OCI-LY1 (cell line): ENCODE data around the gene ARL6IP4.
"Not testable (repeated sequence)": the region's sequence is repeated elsewhere in the genome, so short reads cannot be mapped to it uniquely, and the experiment has no call there.

Source experiments
- H2AFZ ChIP-seq: fragments of 200-600 bp; sonication (generic), shearing (Covaris generic); 2 replicates; pipeline ENCODE4 v1.6.0; 2014; ENCODE audit warnings: antibody characterized with exemption, mild to moderate bottlenecking, low read length
- H3F3A ChIP-seq: fragments of 200-600 bp; sonication (generic), shearing (Covaris generic); 2 replicates; pipeline ENCODE4 v1.6.0; 2014; ENCODE audit warnings: mild to moderate bottlenecking, antibody characterized with exemption, low read length, moderate library complexity; ENCODE audit not compliant: insufficient read depth
- H3K27ac ChIP-seq: fragments of 200-600 bp; sonication (generic); 2 replicates; pipeline ENCODE4 v1.5.1; 2014; ENCODE audit warnings: low read length, mixed run types, mild to moderate bottlenecking, low read depth; ENCODE audit not compliant: poor library complexity, severe bottlenecking
- H3K27me3 ChIP-seq: fragments of 200-600 bp; sonication (generic); 2 replicates; pipeline ENCODE4 v1.6.0; 2014; ENCODE audit warnings: antibody characterized with exemption, mild to moderate bottlenecking, low read length, moderate library complexity; ENCODE audit not compliant: insufficient read depth
- H3K36me3 ChIP-seq: fragments of 200-600 bp; sonication (generic); 2 replicates; pipeline ENCODE4 v1.6.1; 2014; ENCODE audit warnings: mild to moderate bottlenecking, antibody characterized with exemption, low read length, moderate library complexity, mixed read lengths; ENCODE audit not compliant: insufficient read depth
- H3K4me1 ChIP-seq: fragments of 200-600 bp; sonication (generic); 2 replicates; pipeline ENCODE4 v1.5.1; 2014; ENCODE audit warnings: mild to moderate bottlenecking, low read length, moderate library complexity; ENCODE audit not compliant: insufficient read depth, severe bottlenecking
- H3K4me2 ChIP-seq: fragments of 200-600 bp; sonication (generic), shearing (Covaris generic); 2 replicates; pipeline ENCODE4 v1.6.1; 2014; ENCODE audit warnings: low read length
- H3K4me3 ChIP-seq: fragments of 200-600 bp; sonication (generic); 2 replicates; pipeline ENCODE4 v1.5.1; 2014; ENCODE audit warnings: low read length, low read depth, mild to moderate bottlenecking, mixed read lengths; ENCODE audit not compliant: poor library complexity, severe bottlenecking
- H3K79me2 ChIP-seq: fragments of 200-600 bp; shearing (Covaris generic); 2 replicates; pipeline ENCODE4 v1.6.1; 2016; ENCODE audit warnings: mixed run types, low read length, mixed read lengths; ENCODE audit not compliant: insufficient read depth
- H3K9ac ChIP-seq: fragments of 200-600 bp; sonication (generic), shearing (Covaris generic); 2 replicates; pipeline ENCODE4 v1.6.1; 2014; ENCODE audit warnings: mild to moderate bottlenecking, low read length, mixed read lengths
- H3K9me2 ChIP-seq: fragments of 200-600 bp; sonication (generic), shearing (Covaris generic); 2 replicates; pipeline ENCODE4 v1.6.1; 2014; ENCODE audit warnings: low read depth, mild to moderate bottlenecking, low read length, mixed read lengths
- H3K9me3 ChIP-seq: fragments of 200-600 bp; shearing (Covaris generic); 2 replicates; pipeline ENCODE4 v1.6.1; 2014; ENCODE audit warnings: low read length, mixed read lengths
- H4K20me1 ChIP-seq: fragments of 200-600 bp; sonication (generic), shearing (Covaris generic); 2 replicates; pipeline ENCODE4 v1.6.0; 2016; ENCODE audit warnings: mild to moderate bottlenecking, low read length; ENCODE audit not compliant: insufficient read depth
- CTCF ChIP-seq: fragments of 200-600 bp; sonication (generic), shearing (Covaris generic); IDR thresholded peaks from 2 replicates; pipeline ENCODE4 v1.5.1; 2017; ENCODE audit warnings: mild to moderate bottlenecking, antibody characterized with exemption, low read length, moderate library complexity, mixed read lengths
- EZH2 ChIP-seq: fragments of 200-600 bp; sonication (generic), shearing (Covaris generic); IDR thresholded peaks from 2 replicates; pipeline ENCODE4 v1.8.0; 2017; ENCODE audit warnings: borderline replicate concordance, mixed run types, mild to moderate bottlenecking, antibody characterized with exemption, low read length, moderate library complexity, mixed read lengths

Gene ARL6IP4

GRCh38 chr12:122935318-122935717, 45.2 kb upstream of the ARL6IP4 start:
- no peak overlapping the region for H2AFZ ChIP-seq
- H3K27me3 ChIP-seq: no peaks in the 10 kb centered on the region; the same call in 1 of the 2 replicates
- H3K9me2 ChIP-seq: no peaks in the 10 kb centered on the region
- H3K4me2 ChIP-seq: no peak overlapping the region
- no peaks in the 10 kb centered on the region for H3K79me2 ChIP-seq
- no peaks in the 10 kb centered on the region for H3F3A ChIP-seq
- no peak overlapping the region for H3K4me3 ChIP-seq
- no peaks in the 10 kb centered on the region for H3K9me3 ChIP-seq
- H3K36me3 ChIP-seq: no peaks in the 10 kb centered on the region
- no peak overlapping the region for H3K27ac ChIP-seq
- H3K4me1 ChIP-seq: no peaks in the 10 kb centered on the region
- TF ChIP-seq EZH2: no peak
- no peak for TF ChIP-seq CTCF
- H3K9ac ChIP-seq: no peak overlapping the region
- H4K20me1 ChIP-seq: no peaks in the 10 kb centered on the region

DNA sequence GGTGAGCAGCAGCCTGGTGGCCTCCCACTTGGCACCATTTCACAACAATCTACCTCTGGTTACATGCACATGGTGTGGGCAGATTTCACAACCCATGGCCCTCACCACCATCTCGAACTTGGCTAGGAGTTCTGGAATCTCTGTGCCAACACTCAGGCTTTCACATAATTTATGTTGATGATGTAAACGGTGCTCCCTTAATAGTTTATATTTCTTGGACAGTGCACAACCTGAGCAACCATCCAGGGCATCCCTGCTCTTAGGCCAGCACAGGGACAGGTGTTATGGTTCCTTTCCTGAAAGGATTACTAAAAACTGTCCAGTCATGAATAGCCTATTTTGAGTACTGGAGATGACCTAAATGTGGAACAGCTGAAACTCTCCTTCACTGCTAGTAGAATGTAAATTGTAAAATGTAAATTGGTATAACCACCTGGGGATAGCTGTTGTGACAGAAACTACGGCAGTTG, 42.8 kb upstream of the ARL6IP4 start:
- Histone ChIP-seq H4K20me1 (no peaks in the 10 kb centered on the region), H2AFZ (no peak overlapping the region), H3K4me3 (no peak overlapping the region), H3K27ac (no peak overlapping the region), H3K27me3 (no peaks in the 10 kb centered on the region; the same call in 1 of the 2 replicates), H3K4me2 (no peak overlapping the region), H3K9me2 (no peaks in the 10 kb centered on the region), H3K4me1 (no peaks in the 10 kb centered on the region), H3K36me3 (no peaks in the 10 kb centered on the region), H3K9ac (no peak overlapping the region), H3F3A (no peaks in the 10 kb centered on the region), H3K79me2 (no peaks in the 10 kb centered on the region), H3K9me3 (no peaks in the 10 kb centered on the region)
- no peak for TF ChIP-seq CTCF
- no peak for TF ChIP-seq EZH2

DNA sequence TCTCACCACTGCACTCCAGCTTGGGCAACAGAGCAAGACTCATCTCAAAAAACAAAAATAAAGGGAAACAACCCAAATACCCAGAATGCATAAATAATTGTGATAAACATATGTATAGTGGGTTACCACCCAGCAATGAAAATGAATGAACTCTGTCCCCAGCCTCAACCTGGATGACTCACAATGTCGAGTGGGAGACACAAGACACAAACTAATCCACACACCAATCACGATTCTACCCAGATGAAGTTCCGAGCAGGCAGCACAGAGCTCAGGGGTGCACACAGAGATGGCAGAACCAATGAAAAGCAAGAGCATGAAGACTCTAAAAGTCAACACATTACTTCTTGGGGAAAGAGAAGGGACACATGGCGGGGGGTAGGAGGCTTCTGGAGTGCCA, 41.4 kb upstream of the ARL6IP4 start:
- no peak overlapping the region for H3K4me3 ChIP-seq
- no peak overlapping the region for H3K4me2 ChIP-seq
- TF ChIP-seq CTCF (no peak), EZH2 (no peak)
- H3K9ac ChIP-seq: no peak overlapping the region
- no peaks in the 10 kb centered on the region for H3K9me3 ChIP-seq
- no peaks in the 10 kb centered on the region for H3K79me2 ChIP-seq
- no peak overlapping the region for H2AFZ ChIP-seq
- H3K27ac ChIP-seq: no peak overlapping the region
- H3F3A ChIP-seq: no peaks in the 10 kb centered on the region
- H4K20me1 ChIP-seq: no peaks in the 10 kb centered on the region
- H3K36me3 ChIP-seq: no peaks in the 10 kb centered on the region
- H3K9me2 ChIP-seq: no peaks in the 10 kb centered on the region
- no peaks in the 10 kb centered on the region for H3K4me1 ChIP-seq
- no peaks in the 10 kb centered on the region; the same call in 1 of the 2 replicates for H3K27me3 ChIP-seq

DNA sequence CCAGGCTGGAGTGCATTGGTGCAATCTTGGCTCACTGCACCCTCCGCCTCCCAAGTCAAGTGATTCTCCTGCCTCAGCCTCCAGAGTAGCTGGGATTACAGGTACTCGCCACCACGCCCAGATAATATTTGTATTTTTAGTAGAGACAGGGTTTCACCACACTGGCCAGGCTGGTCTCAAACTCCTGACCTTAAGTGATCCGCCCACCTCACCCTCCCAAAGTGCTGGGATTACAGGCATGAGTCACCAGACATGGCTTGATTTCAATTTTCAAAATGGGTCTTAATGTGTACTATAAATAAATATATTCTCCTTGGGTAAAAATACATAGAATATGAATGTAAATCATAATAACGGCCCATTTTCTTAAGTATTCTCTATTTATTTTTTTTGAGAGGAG, 39.1 kb upstream of the ARL6IP4 start:
- H3K4me2 ChIP-seq: not testable (repeated sequence)

More for the DNA sequence above, 39.1 kb upstream of the ARL6IP4 start:
- not testable (repeated sequence) for H3K27ac ChIP-seq, H3K9ac ChIP-seq, H4K20me1 ChIP-seq, H3K79me2 ChIP-seq, H3K27me3 ChIP-seq, H3K4me1 ChIP-seq, H3F3A ChIP-seq, H3K36me3 ChIP-seq, H2AFZ ChIP-seq, H3K4me3 ChIP-seq, H3K9me2 ChIP-seq, H3K9me3 ChIP-seq
